Liver (tissue), 9 donors: ENCODE results near the gene EVC2. TPM values are rescaled to one million over a fixed set of nuclear protein-coding genes. Genes with fewer than 3 reads are reported as not detected.

Experiments
- DNase-seq: peaks from one replicate; pipeline ENCODE4 v3.0.0-alpha.2; 2017; ENCODE audit warnings: low spot score
- H3K27ac ChIP-seq, 2 donors: one replicate each; pipeline ENCODE4 v1.7.0; 2013; ENCODE audit warnings: inconsistent platforms in 2 of 2, low read length in 2 of 2, control low read depth in 1 of 2, low read depth in 1 of 2, mild to moderate bottlenecking in 1 of 2
- H3K27me3 ChIP-seq, 4 donors: one replicate each; pipeline versions ENCODE4 v1.6.1 to v1.7.0; 2013; ENCODE audit warnings: low read length in 3 of 4, inconsistent platforms in 1 of 4, mild to moderate bottlenecking in 1 of 4, moderate library complexity in 1 of 4; ENCODE audit not compliant: control insufficient read depth in 4 of 4, insufficient read depth in 4 of 4
- H3K36me3 ChIP-seq, 4 donors: one replicate each; pipeline versions ENCODE4 v1.6.1 to v1.7.0; 2013; ENCODE audit warnings: low read length in 3 of 4, mild to moderate bottlenecking in 3 of 4, low read depth in 1 of 4, moderate library complexity in 1 of 4; ENCODE audit not compliant: control insufficient read depth in 4 of 4, insufficient read depth in 3 of 4
- H3K4me1 ChIP-seq, 4 donors: one replicate each; pipeline versions ENCODE4 v1.6.1 to v1.7.0; 2013; ENCODE audit warnings: low read length in 3 of 4, mild to moderate bottlenecking in 3 of 4, moderate library complexity in 1 of 4; ENCODE audit not compliant: control insufficient read depth in 4 of 4, insufficient read depth in 4 of 4
- H3K4me3 ChIP-seq, 3 donors: one replicate each; pipeline versions ENCODE4 v1.6.1 to v1.7.0; 2013; ENCODE audit warnings: low read length in 3 of 3, control low read depth in 1 of 3, low read depth in 1 of 3, mild to moderate bottlenecking in 1 of 3
- H3K9ac ChIP-seq, 2 donors: one replicate each; pipeline ENCODE4 v1.7.0; 2013; ENCODE audit warnings: low read length in 2 of 2, mild to moderate bottlenecking in 2 of 2, moderate library complexity in 2 of 2, control low read depth in 1 of 2, low read depth in 1 of 2
- H3K9me3 ChIP-seq, 4 donors: one replicate each; pipeline versions ENCODE4 v1.6.1 to v1.7.0; 2013; ENCODE audit warnings: low read length in 3 of 4; ENCODE audit not compliant: control insufficient read depth in 4 of 4
- ATF3 ChIP-seq: IDR thresholded peaks from 2 replicates; pipeline ENCODE4 v1.6.1; 2016; ENCODE audit warnings: antibody characterized with exemption
- CTCF ChIP-seq: fragments of 150-350 bp; IDR thresholded peaks from 2 replicates; pipeline ENCODE4 v1.5.1; 2017; ENCODE audit warnings: improper control_type of control experiment, low read depth, low read length; ENCODE audit not compliant: missing input control
- EGR1 ChIP-seq, 2 donors: IDR thresholded peaks; 2 replicates each; pipeline ENCODE4 v1.6.1; 2016 to 2018; ENCODE audit warnings: antibody characterized with exemption in 2 of 2, low read depth in 2 of 2
- FOXA1 ChIP-seq: IDR thresholded peaks from 2 replicates; pipeline ENCODE4 v1.6.1; 2016; ENCODE audit warnings: antibody characterized with exemption
- FOXA2 ChIP-seq: IDR thresholded peaks from 2 replicates; pipeline ENCODE4 v1.6.1; 2016; ENCODE audit warnings: antibody characterized with exemption
- GABPA ChIP-seq, 2 donors: IDR thresholded peaks in 1 of 2; conservative IDR thresholded peaks in 1 of 2; 2 replicates each; pipeline ENCODE4 v1.6.1; 2016; ENCODE audit warnings: antibody characterized with exemption in 2 of 2, mild to moderate bottlenecking in 1 of 2, moderate library complexity in 1 of 2
- HNF4A ChIP-seq, 2 donors: conservative IDR thresholded peaks; 2 replicates each; pipeline ENCODE4 v1.6.1; 2016; ENCODE audit warnings: antibody characterized with exemption in 2 of 2, mild to moderate bottlenecking in 2 of 2
- HNF4G ChIP-seq: IDR thresholded peaks from 2 replicates; pipeline ENCODE4 v1.6.1; 2016; ENCODE audit warnings: antibody characterized with exemption
- JUND ChIP-seq, 2 donors: IDR thresholded peaks; 2 replicates each; pipeline ENCODE4 v1.6.1; 2016; ENCODE audit warnings: antibody characterized with exemption in 2 of 2
- NR2F2 ChIP-seq: IDR thresholded peaks from 2 replicates; pipeline ENCODE4 v1.6.1; 2016; ENCODE audit warnings: antibody characterized with exemption
- RAD21 ChIP-seq, 2 donors: IDR thresholded peaks; 2 replicates each; pipeline ENCODE4 v1.6.1; 2016; ENCODE audit warnings: antibody characterized with exemption in 2 of 2, mild to moderate bottlenecking in 2 of 2
- REST ChIP-seq: IDR thresholded peaks from 2 replicates; pipeline ENCODE4 v1.6.1; 2016; ENCODE audit warnings: antibody characterized with exemption, mild to moderate bottlenecking
- RXRA ChIP-seq, 2 donors: IDR thresholded peaks; 2 replicates each; pipeline ENCODE4 v1.6.1; 2017 to 2018; ENCODE audit warnings: antibody characterized with exemption in 2 of 2, mild to moderate bottlenecking in 1 of 2
- SP1 ChIP-seq: IDR thresholded peaks from 2 replicates; pipeline ENCODE4 v1.6.1; 2018; ENCODE audit warnings: antibody characterized with exemption, mild to moderate bottlenecking
- TAF1 ChIP-seq: conservative IDR thresholded peaks from 2 replicates; pipeline ENCODE4 v1.6.1; 2016; ENCODE audit warnings: antibody characterized with exemption, mild to moderate bottlenecking
- YY1 ChIP-seq: IDR thresholded peaks from 2 replicates; pipeline ENCODE4 v1.6.1; 2016; ENCODE audit warnings: antibody characterized with exemption, mild to moderate bottlenecking
- ZBTB33 ChIP-seq: IDR thresholded peaks from 2 replicates; pipeline ENCODE4 v1.6.1; 2016; ENCODE audit warnings: antibody characterized with exemption
- WGBS: extraction: QIAGEN DNeasy Blood & Tissue Kit; methylation state at CpG from one replicate; pipeline ENCODE4 v1.1.7; 2013; 5-methylcytosine and 5-hydroxymethylcytosine counted together
- polyA plus RNA-seq, 2 donors: library from polyadenylated mRNA; stranded (reverse) in 1 of 2; unstranded in 1 of 2; fragments of 200-250 nt in 1 of 2; fragments of >200 nt in 1 of 2; fragmentation: Nextera tagmentation in 1 of 2; extraction: Ambion mirVana in 1 of 2; gene quantifications; one replicate each; pipeline versions ENCODE4 v1.2.1 to v1.2.3, GENCODE V29; 2013 to 2015
- total RNA-seq, 2 donors: library from RNA; depleted of rRNA; stranded (reverse); fragments of >200 nt; gene quantifications; one replicate each; pipeline ENCODE4 v1.2.3, GENCODE V29; 2014
- TF ChIP-seq, protein P1 (sequence below): IDR thresholded peaks from 2 replicates; pipeline ENCODE4 v1.6.1; 2016; ENCODE audit warnings: antibody characterized with exemption
- donor health status: healthy.
- donor health status: healthy.
- donor health status: healthy.
- donor health status: healthy.
- donor health status: healthy.

EVC2 gene
- total and polyA plus RNA-seq, 4 donors, result 0.26 to 1.3 (median 0.57) TPM

GRCh38 chr4:5721923-5722322 is 13.6 kb upstream of the EVC2 start:
- no peak overlapping the region for H3K4me3 ChIP-seq
- no peak overlapping the region for H3K27ac ChIP-seq
- H3K4me1 ChIP-seq, result peaks cover 0 to 18% (median 15%) of the 10 kb centered on the region in 4 donors
- 56% methylated on average over 5 of the region's 5 CpGs for WGBS
- no peaks in the 10 kb centered on the region for H3K36me3 ChIP-seq
- no peak for TF ChIP-seq ATF3
- TF ChIP-seq NR2F2, result no peak
- TF ChIP-seq EGR1 (IDR thresholded peaks at IDR 0.05; ENCODE audit: low read depth in 2 of 2), result no peak
- no peak for TF ChIP-seq SP1
- no peak for TF ChIP-seq FOXA1
- no peak for TF ChIP-seq ZBTB33
- no peak for TF ChIP-seq YY1
- no peak for TF ChIP-seq CTCF
- no peak for TF ChIP-seq REST
- no peak for TF ChIP-seq RAD21 (IDR thresholded peaks at IDR 0.05)
- TF ChIP-seq HNF4G, result no peak
- H3K27me3 ChIP-seq, result peaks cover 0 to 2% (median 0%) of the 10 kb centered on the region in 4 donors
- no peak overlapping the region for H3K9ac ChIP-seq
- DNase-seq, result no peak
- no peaks in the 10 kb centered on the region for H3K9me3 ChIP-seq

GRCh38 chr4:5720980-5721379 is 12.6 kb upstream of the EVC2 start:
- H3K9me3 ChIP-seq, result no peaks in the 10 kb centered on the region
- no peaks in the 10 kb centered on the region for H3K36me3 ChIP-seq
- DNase-seq, result no peak
- H3K4me3 ChIP-seq, result no peak overlapping the region
- WGBS, result 84% methylated on average over 3 of the region's 3 CpGs
- no peak overlapping the region for H3K27ac ChIP-seq
- TF ChIP-seq HNF4A (conservative IDR thresholded peaks at IDR 0.05) (no peak), GABPA (IDR thresholded peaks at IDR 0.05 in 1 of 2, conservative IDR thresholded peaks at IDR 0.05 in 1 of 2) (no peak), YY1 (no peak), SP1 (no peak), ATF3 (no peak), FOXA2 (no peak), REST (no peak), HNF4G (no peak), RAD21 (IDR thresholded peaks at IDR 0.05) (no peak), JUND (IDR thresholded peaks at IDR 0.05) (no peak), RXRA (IDR thresholded peaks at IDR 0.05) (no peak), CTCF (no peak), TAF1 (no peak)
- TF ChIP-seq, protein P1, sequence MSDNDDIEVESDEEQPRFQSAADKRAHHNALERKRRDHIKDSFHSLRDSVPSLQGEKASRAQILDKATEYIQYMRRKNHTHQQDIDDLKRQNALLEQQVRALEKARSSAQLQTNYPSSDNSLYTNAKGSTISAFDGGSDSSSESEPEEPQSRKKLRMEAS, result no peak
- peaks cover 0 to 18% (median 15%) of the 10 kb centered on the region in 4 donors for H3K4me1 ChIP-seq
- peaks cover 0 to 2% (median 0%) of the 10 kb centered on the region in 4 donors for H3K27me3 ChIP-seq
- no peak overlapping the region for H3K9ac ChIP-seq
